ENCODE measurements around the gene STK25. TPM values are rescaled to one million over a fixed set of nuclear protein-coding genes. Genes with fewer than 3 reads are reported as not detected.

STK25 gene
- total and polyA plus RNA-seq, 2 donors (not counting 3 experiments of a cell fraction or from before 2014, with no cell fraction given) = 286 to 715 TPM

GRCh38 chr2:241468476-241468781 is 40.0 kb downstream of the STK25 start:
- H3K9ac ChIP-seq (replicated peaks; ENCODE audit: extremely low read depth, insufficient read depth, low read length) = no peak overlapping the region
- CTCF ChIA-PET = no interaction called here
- no peak overlapping the region for H2AFZ ChIP-seq (ENCODE audit: low read depth, low read length)
- no peaks in the 10 kb centered on the region for H3K79me2 ChIP-seq (ENCODE audit: control insufficient read depth, insufficient read depth, low read length)
- H3K4me3 ChIP-seq (replicated peaks in 1 of 3; ENCODE audit: insufficient read depth in 1 of 3, low read depth in 1 of 3, low read length in 3 of 3) = no peak overlapping the region
- no peaks in the 10 kb centered on the region for H3K9me3 ChIP-seq (replicated peaks; ENCODE audit: control insufficient read depth, insufficient read depth, low read length)
- H3K27ac ChIP-seq (ENCODE audit: insufficient read depth, low read depth, low read length) = no peak overlapping the region
- intact Hi-C loops (cut with micrococcal nuclease) = no loop called here
- no peak overlapping the region for H3K4me2 ChIP-seq (ENCODE audit: insufficient read depth, low read length)
- no peaks in the 10 kb centered on the region for H3K9me1 ChIP-seq (replicated peaks; ENCODE audit: control insufficient read depth, extremely low read depth, insufficient read depth, low read length)
- BruUV-seq (replicated peaks) = no TSS peak
- no peaks in the 10 kb centered on the region for H4K20me1 ChIP-seq (replicated peaks; ENCODE audit: control insufficient read depth, extremely low read depth, insufficient read depth, low read length)
- no peak for TF ChIP-seq MAX (IDR thresholded peaks at IDR 0.05; ENCODE audit: insufficient read depth, insufficient read length)
- TF ChIP-seq POLR2A (IDR thresholded peaks at IDR 0.05; ENCODE audit: low read depth, low read length) = no peak
- dilution Hi-C loops (cut with MboI; ENCODE audit: extremely low pct_ligation_motif_present, low sequenced_read_pairs) = no loop called here
- no peaks in the 10 kb centered on the region for H3K4me1 ChIP-seq (ENCODE audit: control insufficient read depth, extremely low read depth, insufficient read depth, low read length)
- no peaks in the 10 kb centered on the region for H3K36me3 ChIP-seq (ENCODE audit: control insufficient read depth in 2 of 2, extremely low read depth in 1 of 2, insufficient read depth in 2 of 2, low read length in 2 of 2)
- H3K27me3 ChIP-seq (ENCODE audit: control insufficient read depth in 2 of 2, insufficient read depth in 2 of 2, low read length in 2 of 2) = no peaks in the 10 kb centered on the region
- FAIRE-seq = no peak
- POLR2A ChIA-PET = no interaction called here
- DNase-seq (ENCODE audit: low read depth, low spot score) = no peak

- H2AFZ ChIP-seq (ENCODE audit: low read depth, low read length) = no peak overlapping the region
- TF ChIP-seq MAX (IDR thresholded peaks at IDR 0.05; ENCODE audit: insufficient read depth, insufficient read length) = no peak
- TF ChIP-seq FOS (IDR thresholded peaks at IDR 0.05; ENCODE audit: borderline replicate concordance, insufficient read depth, low read length) = no peak
- TF ChIP-seq EZH2 (IDR thresholded peaks at IDR 0.05; ENCODE audit: borderline replicate concordance, low read depth, low read length, severe bottlenecking) = no peak
- no peak for TF ChIP-seq GATA2 (IDR thresholded peaks at IDR 0.05; ENCODE audit: insufficient read depth, insufficient read length, low read depth, low read length)
- no peak for TF ChIP-seq POLR2A (IDR thresholded peaks at IDR 0.05; ENCODE audit: low read depth, low read length)
- H3K4me1 ChIP-seq (ENCODE audit: control insufficient read depth, extremely low read depth, insufficient read depth, low read length) = no peaks in the 10 kb centered on the region
- ChIA-PET CTCF (no interaction called here), POLR2A (no interaction called here)
- H3K27me3 ChIP-seq (ENCODE audit: control insufficient read depth in 2 of 2, insufficient read depth in 2 of 2, low read length in 2 of 2) = no peaks in the 10 kb centered on the region
- no peak overlapping the region for H3K9ac ChIP-seq (replicated peaks; ENCODE audit: extremely low read depth, insufficient read depth, low read length)
- dilution Hi-C loops (cut with MboI; ENCODE audit: extremely low pct_ligation_motif_present, low sequenced_read_pairs) (no loop called here), intact Hi-C loops (cut with micrococcal nuclease) (no loop called here)
- H3K79me2 ChIP-seq (ENCODE audit: control insufficient read depth, insufficient read depth, low read length) = no peaks in the 10 kb centered on the region
- FAIRE-seq = no peak
- no peaks in the 10 kb centered on the region for H3K9me1 ChIP-seq (replicated peaks; ENCODE audit: control insufficient read depth, extremely low read depth, insufficient read depth, low read length)
- no TSS peak for BruUV-seq (replicated peaks)
- no peak for DNase-seq (ENCODE audit: low read depth, low spot score)
- no peaks in the 10 kb centered on the region for H3K36me3 ChIP-seq (ENCODE audit: control insufficient read depth in 2 of 2, extremely low read depth in 1 of 2, insufficient read depth in 2 of 2, low read length in 2 of 2)
- H3K9me3 ChIP-seq (replicated peaks; ENCODE audit: control insufficient read depth, insufficient read depth, low read length) = no peaks in the 10 kb centered on the region
- H3K4me2 ChIP-seq (ENCODE audit: insufficient read depth, low read length) = no peak overlapping the region
- no peak overlapping the region for H3K27ac ChIP-seq (ENCODE audit: insufficient read depth, low read depth, low read length)
- no peak overlapping the region for H3K4me3 ChIP-seq (replicated peaks in 1 of 3; ENCODE audit: insufficient read depth in 1 of 3, low read depth in 1 of 3, low read length in 3 of 3)
- H4K20me1 ChIP-seq (replicated peaks; ENCODE audit: control insufficient read depth, extremely low read depth, insufficient read depth, low read length) = no peaks in the 10 kb centered on the region
Measured at GRCh38 chr2:241467777-241468475, 40.5 kb downstream of the STK25 start.
